ENCODE results near the gene TMEM225. TPM values are rescaled to one million over a fixed set of nuclear protein-coding genes. Genes with fewer than 3 reads are reported as not detected.

The TMEM225 gene
- total RNA-seq: not detected in 2 replicates

GRCh38 chr11:123885570-123885969 is at the start of gene TMEM225:
Gene TMEM225, minus strand, starts transcription at chr11:123885670. Its CDS starts 245 bp downstream, at chr11:123885425.

GRCh38 chr11:123901867-123902266 is 16.4 kb upstream of the TMEM225 start, which contains the start of gene OR8D4:
Gene OR8D4, plus strand, starts transcription at chr11:123902167. Its CDS starts 4,265 bp downstream, at chr11:123906432.

Other genes with a start within 250 kb of the TMEM225 start
- 0.16 and 2.3 TPM in 2 replicates for gene SCN3B, start 231.0 kb downstream of the TMEM225 start, total RNA-seq
- 5.0 and 10.7 TPM in 2 replicates for gene ZNF202, start 144.0 kb downstream of the TMEM225 start, total RNA-seq
- gene OR6X1, start 131.2 kb downstream of the TMEM225 start, total RNA-seq: not detected in 2 replicates
- not detected in 2 replicates for gene OR6M1, start 79.3 kb downstream of the TMEM225 start, total RNA-seq
- gene OR8D4, start 16.5 kb upstream of the TMEM225 start, total RNA-seq: not detected in 2 replicates
- gene OR4D5, start 53.9 kb upstream of the TMEM225 start, total RNA-seq: not detected in 2 replicates
- gene OR6T1, start 58.2 kb upstream of the TMEM225 start, total RNA-seq: not detected in 2 replicates
- not detected in 2 replicates for gene OR10S1, start 92.1 kb upstream of the TMEM225 start, total RNA-seq
- gene OR10G6, start 109.5 kb upstream of the TMEM225 start, total RNA-seq: not detected in 2 replicates
- not detected in 2 replicates for gene OR10G4, start 127.3 kb upstream of the TMEM225 start, total RNA-seq
- not detected in 2 replicates for gene OR10G9, start 137.3 kb upstream of the TMEM225 start, total RNA-seq
- gene OR10G8, start 141.1 kb upstream of the TMEM225 start, total RNA-seq: not detected in 2 replicates
- gene OR10G7, start 155.7 kb upstream of the TMEM225 start, total RNA-seq: not detected in 2 replicates
- 5.7 and 6.6 TPM in 2 replicates for gene VWA5A, start 229.8 kb upstream of the TMEM225 start, total RNA-seq